Neural progenitor cell (in vitro differentiated cells): ENCODE results near the gene PMEL.

ENCODE experiments used
- EZH2 ChIP-seq: fragments of 200-600 bp; sonication (generic); IDR thresholded peaks from 2 replicates; pipeline ENCODE4 v1.6.1; 2017; ENCODE audit warnings: antibody characterized with exemption, mild to moderate bottlenecking, moderate library complexity
- TF ChIP-seq, protein P1 (sequence below): fragments of 200-600 bp; sonication (generic); IDR thresholded peaks from 2 replicates; pipeline ENCODE4 v1.5.1; 2017; ENCODE audit warnings: antibody characterized with exemption, mild to moderate bottlenecking

DNA sequence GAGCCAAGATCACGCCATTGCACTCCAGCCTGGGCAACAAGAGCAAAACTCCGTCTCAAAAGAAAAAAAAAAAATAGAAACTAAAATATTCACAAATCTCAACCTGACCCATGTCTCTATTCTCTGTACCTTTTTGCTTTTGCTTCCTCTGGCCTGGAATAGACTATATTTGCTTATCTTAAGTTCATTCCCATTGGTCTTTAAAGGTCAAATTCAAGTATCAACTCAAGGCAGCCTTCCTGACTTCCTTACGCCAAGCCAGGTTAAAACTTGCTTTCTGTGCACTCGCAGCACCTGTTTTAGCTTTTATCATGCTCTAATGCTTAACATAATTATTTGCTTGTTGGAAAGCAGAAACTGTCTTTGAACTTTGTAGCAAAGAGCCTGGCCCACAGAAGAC lies 52.9 kb downstream of the PMEL start:
- no peak for TF ChIP-seq EZH2
- TF ChIP-seq, protein P1, sequence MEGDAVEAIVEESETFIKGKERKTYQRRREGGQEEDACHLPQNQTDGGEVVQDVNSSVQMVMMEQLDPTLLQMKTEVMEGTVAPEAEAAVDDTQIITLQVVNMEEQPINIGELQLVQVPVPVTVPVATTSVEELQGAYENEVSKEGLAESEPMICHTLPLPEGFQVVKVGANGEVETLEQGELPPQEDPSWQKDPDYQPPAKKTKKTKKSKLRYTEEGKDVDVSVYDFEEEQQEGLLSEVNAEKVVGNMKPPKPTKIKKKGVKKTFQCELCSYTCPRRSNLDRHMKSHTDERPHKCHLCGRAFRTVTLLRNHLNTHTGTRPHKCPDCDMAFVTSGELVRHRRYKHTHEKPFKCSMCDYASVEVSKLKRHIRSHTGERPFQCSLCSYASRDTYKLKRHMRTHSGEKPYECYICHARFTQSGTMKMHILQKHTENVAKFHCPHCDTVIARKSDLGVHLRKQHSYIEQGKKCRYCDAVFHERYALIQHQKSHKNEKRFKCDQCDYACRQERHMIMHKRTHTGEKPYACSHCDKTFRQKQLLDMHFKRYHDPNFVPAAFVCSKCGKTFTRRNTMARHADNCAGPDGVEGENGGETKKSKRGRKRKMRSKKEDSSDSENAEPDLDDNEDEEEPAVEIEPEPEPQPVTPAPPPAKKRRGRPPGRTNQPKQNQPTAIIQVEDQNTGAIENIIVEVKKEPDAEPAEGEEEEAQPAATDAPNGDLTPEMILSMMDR: no peak
